ENCODE results near the gene ZNF827.
A peak's percentile ranks its signal among the peaks of the same experiment; 100 is the strongest.

Gene ZNF827

DNA sequence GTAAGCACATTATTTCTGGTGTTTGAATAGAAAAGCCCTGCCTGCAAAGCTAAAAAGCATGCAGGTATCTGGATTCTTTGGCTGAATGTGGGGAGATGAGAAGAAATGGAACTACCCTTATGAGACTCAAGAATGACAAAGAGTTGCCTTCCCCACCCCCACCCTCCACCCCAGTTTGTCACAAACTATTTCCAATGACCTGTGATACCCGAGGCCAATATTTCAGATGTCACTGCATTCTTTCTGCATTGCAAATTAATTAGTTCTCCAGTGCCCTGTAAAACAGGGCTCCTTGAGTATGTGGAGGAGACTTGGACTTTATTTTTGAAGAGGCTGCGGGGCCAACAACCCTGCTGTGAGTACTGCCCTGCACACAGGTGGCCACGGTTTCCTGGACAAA is 116.4 kb downstream of the ZNF827 start:
- DNase-seq = no peak

DNA sequence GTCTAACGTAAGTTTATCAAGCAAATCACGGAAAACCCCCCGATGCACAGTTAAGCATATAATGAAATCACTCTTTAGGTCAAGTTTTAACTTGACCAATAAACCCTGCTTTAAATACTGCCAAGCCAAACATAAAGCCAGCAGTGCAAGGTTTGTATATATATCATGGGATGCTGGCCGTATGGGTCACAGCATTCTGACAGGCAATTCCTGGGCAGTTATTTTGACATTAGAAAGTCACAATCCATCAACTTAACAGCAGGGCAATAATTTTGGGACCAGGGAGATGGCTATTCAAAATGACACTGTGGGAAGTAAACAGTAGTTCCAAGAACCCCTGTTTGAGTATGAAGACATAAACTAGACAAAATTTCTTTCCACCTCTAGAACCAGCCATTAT is 116.9 kb downstream of the ZNF827 start:
- no peak for DNase-seq

DNA sequence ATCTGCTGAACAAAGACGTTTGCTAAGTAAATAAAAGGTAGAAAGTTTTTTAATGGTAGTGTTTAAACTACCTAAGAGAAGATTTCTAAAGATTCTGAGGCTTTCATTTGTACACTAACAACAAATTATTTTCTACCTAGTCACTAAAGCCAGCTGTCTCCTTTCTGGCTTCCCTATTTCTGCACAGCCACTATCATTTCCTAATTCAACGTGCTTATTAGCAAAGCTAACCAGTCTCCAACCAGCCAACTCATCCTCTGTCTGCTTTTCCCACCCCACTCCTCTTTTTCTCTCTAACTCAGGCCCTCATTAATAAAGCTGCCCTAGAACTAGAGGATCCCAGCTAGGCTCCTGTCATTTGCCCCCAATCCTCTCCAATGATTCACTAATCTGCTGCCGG is 118.2 kb downstream of the ZNF827 start:
- no peak for DNase-seq

DNA sequence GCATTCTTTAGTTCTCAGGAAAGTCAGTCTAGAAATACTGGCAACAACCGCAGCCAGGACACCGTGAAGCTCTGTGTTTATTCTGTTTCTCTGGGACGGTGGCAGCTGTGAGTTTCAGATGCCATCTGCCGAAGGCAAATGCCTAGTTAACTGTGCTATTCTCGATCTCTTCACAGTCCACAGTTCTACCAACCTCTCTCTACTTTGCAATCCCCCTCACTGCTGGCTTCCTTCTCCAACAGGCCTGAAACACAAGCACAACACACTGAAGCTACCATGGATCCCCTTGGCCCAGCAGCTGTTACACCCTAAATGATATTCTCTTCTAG is 118.8 kb downstream of the ZNF827 start:
- no peak for DNase-seq

DNA sequence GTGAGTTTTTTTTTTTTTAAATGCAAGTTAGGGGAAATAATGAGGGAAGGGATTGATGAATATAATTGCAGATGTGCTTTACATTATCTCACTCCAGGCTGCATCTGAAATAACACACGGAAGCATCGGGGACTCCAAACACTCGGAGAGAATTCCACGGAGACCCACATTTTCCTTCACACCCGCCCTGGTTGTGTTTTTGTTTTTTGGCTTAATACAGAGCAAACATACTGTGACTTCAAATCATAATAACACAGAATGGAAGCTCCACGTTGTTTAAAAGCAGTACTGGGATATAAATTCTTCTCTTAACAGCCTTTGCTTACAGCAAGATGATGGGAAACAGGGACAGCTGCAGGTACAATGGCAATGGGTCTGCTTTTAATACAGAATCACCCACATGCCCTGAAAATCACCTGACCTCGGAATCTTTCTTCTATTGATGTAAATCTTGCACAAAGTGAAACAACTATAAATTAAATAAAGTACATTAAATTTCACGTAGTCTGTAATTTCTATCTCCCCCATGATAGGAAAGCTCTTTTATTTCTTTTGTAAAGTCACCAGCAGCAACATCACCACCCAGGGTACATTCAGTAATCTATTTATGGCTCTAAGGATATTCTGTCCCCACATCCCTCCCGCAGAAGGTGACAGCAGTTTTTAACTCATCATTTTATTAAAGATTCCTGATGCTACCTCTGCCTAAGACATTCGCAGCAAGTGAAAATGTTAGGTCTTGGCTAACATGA is 119.3 kb downstream of the ZNF827 start:
- DNase-seq = no peak

DNA sequence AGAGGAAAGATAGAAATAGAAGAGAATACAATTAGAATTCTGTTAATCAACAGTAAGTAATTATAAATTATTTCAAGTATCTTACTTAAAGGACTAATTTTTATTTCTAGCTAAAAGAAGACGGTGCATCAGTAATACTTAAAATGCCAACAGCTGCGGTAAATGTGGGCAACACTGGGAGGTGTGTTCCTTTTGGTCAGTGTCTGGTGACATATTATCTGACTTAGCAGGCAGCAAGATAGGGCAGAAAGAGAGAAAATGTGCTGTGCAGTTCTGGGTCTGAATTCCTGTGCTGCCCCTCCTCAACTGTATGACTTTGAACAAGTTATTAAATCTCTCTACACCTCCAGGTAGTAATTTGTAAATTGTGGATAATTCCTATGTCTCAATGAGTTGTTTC is 120.6 kb downstream of the ZNF827 start:
- DNase-seq = no peak

DNA sequence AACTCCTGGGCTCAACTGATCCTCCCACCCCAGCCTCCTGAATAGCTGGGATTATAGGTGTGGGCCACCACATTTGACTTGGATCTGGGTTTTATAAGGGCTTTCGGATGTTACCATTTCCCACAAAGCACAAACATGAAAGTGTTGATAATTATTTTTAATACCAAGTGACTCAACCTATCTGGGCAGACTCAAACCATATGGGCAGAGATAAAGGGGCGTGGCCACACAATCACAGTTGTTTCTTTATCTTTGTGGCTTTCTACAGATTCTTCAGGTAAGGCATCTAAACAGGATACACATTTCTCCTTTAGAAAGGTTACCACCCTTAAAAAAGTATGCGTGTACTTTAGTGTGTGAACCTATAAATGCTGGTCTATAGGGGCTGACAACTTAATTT is 122.5 kb downstream of the ZNF827 start:
- no peak for DNase-seq

DNA sequence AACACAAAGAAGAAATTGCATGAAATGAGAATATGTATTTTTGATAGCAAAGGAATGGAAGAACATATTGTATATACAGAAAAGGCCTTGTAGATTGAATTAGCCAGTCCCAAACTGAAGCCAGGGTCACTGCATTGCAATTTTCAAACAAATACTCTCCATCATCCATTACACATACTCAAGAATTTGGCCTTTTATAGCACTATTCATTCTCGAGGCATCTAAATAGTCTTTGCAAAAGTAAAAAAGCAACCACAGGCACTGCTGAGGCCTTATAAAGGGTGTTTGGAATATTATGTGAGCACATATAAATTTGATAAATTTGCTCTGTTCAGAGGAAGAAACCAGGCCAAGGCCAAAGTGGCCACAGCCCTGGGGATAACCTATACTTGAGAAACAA is 123.0 kb downstream of the ZNF827 start:
- no peak for DNase-seq

DNA sequence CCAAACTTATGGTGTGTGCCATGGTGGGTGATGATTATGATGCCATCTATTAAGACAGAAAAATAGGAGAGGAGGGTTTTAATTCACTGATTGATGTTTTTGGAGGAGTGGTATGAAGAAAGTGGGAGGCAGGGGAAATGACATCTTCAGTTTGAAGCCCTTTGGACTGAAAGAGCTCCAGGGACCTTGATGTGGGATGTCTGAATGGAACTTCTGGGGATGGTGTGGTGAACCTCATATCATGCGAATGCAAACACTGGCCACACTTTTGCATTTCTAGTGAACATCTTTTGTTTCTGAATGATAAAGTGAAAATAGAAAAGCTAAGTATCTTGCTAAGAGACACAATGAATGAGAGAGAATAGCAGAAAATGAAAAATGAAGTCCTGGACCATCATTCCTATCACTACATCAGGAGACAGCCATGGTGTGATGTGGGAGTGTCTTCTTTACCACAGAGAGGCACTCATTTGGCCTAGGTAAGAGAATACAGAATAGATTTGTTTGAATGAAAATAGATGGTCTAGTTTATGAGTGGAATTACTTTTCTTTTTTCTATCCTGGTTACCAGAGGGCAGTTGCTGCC is 123.5 kb downstream of the ZNF827 start:
- DNase-seq = no peak

DNA sequence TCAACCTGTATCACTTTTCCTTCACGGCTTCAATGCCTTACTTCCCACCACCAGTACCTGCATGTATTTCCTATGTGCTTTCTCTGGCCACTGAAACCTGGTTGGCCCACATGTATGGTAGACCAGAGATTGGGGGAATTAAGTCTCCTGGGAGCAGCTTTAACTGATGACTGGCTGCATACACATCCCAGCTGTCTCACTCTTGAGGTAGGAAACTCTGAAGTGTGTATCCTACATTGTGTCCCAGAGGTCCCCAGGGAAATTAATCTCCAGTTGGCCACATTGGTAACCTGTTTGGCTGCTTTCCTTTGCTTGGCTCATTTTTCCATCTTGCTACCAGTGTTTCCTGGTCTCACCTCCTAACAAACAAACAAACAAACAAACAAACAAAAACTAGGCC is 124.4 kb downstream of the ZNF827 start:
- DNase-seq = no peak

DNA sequence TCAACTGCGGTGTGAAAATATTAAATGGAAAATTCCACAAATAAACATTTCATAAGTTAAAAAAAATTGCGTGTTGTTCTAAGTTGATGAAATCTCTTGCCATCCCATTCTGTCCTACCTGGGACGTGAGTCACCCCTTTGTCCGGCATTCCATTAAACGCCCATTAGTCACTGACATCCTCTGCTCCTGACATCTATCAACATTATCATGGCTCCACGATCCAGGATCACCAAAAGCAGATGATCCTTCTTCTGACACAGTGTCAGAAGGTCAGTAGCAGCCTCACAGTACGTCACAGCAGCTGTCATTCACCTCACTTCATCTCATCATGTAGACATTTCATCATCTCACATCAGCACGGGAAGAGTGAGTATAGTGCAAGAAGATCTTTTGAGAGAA is 125.7 kb downstream of the ZNF827 start:
- DNase-seq = no peak

DNA sequence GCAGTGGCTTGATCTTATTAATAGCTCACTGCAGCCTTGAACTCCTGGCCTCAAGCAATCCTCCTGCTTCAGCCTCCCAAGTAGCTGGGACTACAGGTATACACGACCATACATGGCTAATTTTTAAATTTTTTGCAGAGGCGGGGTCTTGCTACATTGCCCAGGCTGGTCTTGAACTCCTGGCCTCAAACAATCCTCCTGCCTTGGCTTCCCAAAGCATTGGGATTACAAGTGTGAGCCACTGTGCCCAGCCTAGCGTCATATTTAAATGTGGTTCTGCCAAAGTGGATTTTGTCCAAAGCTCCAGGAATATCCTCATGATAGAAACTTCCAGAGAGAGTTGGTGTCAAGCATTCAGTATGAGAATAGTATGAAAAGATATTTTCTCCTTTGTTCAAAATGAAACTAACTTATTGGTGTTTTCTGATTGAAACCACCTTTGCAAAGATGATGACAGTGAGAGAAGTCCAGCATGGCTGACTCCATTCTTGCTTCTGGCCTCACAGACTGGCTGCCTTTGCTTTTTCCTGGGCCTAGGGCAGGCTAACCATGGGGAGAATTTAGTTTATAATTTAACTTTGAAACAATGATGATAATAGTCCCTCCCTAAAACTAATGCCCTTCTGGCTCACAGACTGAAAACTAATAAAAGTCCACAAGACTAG is 129.6 kb downstream of the ZNF827 start:
- no peak for DNase-seq

DNA sequence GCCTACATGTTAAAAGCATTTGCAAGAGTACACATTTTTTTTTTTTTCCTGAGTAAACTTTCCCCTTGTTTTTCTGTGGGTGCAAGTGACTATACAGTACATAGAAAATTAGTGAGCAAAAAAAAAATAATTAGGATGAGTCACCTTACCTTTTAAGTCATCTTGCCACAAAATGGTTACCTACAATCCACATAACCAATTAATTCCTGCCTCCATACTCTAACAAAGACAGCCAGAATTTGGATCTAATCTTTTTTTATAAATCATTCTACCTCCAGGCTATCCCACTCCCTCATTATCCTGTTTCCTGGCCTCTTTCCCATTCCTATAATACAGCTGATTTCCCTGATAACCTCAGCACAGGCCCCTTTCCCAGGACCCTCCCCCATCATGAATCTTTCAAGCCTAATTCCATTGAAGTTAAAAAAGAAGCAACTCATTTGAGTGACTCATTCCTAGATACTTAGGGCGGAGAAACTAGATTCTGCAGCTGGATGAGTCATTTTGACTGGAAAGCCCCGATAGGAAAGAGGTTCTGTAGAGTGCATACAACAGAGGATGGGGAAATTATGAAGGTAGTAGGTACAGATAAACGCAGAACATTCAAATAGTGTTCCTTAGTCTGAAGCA is 130.5 kb downstream of the ZNF827 start:
- DNase-seq = peak; percentile 26 to 38

DNA sequence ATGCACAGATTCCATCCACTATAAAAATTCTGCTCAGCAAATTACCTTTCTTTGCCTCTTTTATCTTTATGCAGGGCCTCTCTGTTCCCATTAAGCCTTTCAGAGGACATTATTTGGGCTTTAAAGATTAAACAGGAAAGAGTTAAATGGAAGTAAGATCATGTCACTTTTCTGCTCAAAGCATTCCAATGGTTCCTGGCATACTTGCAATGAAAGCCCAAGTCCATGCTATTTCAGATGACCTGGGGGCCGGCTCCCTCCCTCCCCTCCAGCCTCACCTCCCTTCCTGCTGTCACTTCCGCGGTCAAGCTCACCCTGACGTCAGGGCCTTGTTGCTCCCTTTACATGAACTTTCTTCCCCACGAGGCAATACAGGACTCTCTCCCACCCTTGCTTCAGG is 133.1 kb downstream of the ZNF827 start:
- no peak for DNase-seq

DNA sequence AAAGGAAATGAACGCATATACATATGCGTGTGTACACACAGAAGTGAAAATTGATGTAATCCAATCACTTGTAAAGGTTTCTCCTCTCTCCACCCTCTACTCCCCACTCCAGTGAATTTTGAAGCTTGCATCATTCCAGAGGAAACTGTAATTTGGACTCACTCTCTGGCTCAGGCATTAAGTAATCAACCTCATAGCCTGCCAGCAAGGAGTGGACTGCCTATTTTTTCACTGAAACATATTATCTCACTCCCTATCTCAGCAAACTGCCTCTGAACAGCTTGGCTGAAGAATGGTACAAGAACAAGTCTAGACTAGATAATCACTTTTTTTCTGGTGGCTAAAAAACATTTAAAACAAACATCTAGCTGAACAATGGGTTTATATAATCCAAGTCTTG is 134.5 kb downstream of the ZNF827 start:
- no peak for DNase-seq

DNA sequence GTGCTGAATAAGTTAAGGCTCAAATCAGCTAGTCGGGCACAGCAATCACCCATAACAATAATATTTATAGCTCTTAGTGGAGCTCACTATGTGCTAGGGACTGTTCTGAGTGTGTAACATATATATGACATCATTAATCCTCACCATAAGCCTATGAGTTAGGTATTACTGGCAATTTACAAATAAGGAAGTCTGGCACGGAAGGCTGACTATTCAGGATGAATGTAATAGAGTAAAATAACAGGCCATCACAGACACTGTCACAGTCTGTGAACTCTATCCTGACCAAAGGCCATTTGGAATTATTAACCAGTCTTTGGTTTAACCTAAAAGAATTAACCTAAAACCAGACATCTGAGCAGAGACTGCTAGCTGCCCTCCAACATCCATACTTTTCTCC is 139.4 kb downstream of the ZNF827 start:
- DNase-seq = no peak

DNA sequence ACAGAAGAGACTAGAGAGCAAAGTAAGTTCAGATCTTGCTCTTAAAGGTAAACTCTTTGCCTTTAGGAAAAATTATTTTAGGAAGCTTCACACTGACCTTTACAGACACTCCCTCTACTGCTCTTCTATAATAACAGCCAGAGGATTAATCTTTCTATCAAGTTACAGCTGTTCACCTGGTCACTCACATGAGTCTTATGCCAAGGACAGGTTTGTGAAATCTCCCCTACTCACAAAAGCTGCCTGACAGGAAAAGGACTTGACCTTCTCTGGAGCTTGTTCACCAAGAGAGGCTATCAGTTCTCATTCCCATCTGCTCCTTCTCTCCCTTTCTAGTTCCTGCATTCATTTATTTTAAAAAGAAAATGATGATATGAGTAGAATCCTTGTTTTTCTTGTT is 141.3 kb downstream of the ZNF827 start:
- no peak for DNase-seq

DNA sequence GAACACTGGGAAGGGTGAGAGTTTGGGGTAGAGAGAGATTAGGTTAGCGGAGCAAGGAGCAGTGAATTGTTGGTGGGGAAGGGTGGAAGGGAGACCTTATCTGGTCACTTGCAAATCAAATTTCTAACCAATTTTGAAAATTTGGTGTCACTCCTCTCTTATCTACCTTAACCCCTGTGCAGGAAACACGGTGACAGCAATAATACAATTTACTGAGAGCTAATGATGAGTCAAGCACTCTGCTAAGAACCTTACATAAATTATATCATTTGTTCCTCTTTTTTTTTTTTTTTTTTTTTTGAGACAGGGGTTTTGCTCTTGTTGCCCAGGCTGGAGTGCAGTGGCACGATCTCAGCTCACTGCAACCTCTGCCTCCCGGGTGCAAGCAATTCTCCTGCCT is 142.3 kb downstream of the ZNF827 start:
- DNase-seq = no peak

DNA sequence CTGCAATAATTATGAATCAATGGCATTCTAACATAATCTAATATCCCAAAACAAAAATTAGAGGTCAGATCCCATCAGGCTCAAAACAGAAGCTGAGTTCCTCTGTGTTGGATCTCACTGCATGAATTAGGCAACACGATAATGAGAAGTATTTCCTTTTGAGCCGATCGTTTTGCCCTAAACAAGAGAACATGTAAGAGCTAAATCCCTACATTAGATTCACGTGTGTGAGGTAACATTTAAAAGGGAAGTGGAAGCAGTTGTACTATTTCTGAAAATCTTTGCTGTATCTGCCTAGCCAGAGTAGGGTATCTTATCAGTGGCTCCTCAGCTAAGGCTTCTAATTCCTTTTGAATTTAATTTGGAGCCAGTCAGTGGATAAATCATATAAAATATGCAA is 143.1 kb downstream of the ZNF827 start:
- no peak for DNase-seq

DNA sequence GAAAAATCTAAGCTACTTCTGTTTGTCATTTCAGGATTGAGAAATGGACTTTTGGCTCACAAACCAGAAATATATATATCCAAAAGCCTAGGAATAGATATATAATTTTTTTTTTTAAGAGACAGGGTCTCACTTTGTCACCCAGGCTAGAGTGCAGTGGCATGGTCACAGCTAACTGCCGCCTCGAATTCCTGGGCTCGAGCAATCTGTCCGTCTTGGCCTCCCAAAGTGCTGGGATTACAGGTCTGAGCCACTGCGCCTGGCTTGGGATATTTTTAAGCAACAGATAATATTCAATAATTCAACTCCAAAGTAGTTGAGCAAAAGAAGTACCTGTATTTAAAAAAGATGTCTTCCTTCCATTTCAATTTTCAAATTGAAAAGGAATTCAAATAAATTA is 146.2 kb downstream of the ZNF827 start:
- DNase-seq = no peak

DNA sequence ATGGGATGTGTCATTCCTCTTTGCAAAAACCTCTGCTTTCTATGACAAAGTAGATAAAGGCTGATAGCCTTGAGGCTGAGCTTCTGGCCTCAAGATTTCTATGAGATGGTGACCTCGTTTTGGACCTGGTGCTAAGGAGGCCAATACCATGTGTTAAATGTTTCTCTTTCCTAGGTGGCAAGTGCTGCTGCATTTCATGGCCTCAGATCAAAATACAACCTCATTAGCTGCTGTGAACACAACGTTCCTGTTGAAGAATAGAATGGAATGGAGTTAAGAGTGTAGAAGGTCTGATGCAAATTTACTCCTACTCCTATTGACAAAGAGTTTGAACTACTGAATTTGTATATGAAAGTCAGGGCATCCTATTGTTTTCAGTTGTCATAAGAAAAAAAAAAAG is 146.6 kb downstream of the ZNF827 start:
- DNase-seq = no peak

DNA sequence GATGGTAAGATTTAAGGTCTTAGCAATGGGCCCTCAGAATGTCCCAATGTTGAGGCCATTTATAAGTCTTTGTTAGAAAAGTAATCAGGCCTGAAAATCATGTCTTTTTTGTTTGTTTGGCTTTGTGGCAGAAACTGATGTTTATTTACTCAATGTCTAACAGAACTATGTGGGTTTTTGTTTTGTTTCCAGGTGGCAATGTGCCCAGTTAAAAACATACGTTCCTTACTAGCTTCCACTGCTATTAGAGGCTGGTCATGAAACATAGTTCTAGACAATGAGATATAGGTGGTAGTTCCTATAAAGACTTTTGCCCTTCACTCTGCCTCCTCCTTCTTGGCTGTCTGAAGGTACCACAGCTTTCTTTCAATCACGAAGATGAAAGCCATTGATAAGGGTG is 149.9 kb downstream of the ZNF827 start:
- no peak for DNase-seq

DNA sequence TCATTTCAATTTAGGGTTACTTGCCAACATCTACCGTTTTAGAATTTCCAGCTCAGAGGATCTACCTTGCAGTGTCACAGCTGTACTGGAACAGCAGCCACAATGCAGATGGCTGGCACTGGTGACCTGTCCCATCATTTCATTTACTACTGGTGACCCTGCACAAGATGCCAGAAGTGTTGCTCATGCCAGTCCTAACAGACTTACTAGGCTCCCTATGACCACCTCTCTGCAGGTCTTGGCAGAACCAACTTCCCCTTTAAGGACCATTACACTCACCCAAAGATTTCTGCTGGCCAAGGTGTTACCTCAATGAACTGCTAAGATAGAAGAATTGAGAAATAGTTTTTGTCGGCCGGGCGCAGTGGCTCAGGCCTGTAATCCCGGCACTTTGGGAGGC is 151.8 kb downstream of the ZNF827 start:
- no peak for DNase-seq

DNA sequence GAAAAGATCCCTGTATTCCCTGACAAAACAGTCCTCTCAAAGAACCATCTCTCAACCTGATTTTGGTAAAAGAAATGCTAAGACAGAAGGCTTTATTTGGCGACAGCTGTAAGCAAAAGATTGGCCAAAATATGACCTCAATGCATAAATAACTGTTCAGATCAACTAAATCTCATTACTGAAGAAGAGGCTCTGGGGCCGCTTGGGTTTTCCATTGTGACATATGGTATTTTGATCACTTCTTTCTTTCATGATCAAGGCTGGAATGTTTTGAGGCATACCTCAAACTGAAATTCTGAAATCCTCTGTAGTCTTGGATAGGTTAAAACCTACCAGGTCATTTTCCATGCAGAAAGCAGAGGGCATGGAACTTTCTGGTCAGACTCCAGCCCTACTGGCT is 152.4 kb downstream of the ZNF827 start:
- no peak for DNase-seq
